Activated CD4-positive, alpha-beta T cell treated with anti-CD3 and anti-CD28 coated beads, Interleukin-2, amount 50 U/mL, for 48 hours (primary cell): Measurements from ENCODE around the gene SLC25A17.
"Not testable (repeated sequence)": the region's sequence is repeated elsewhere in the genome, so short reads cannot be mapped to it uniquely, and the experiment has no call there.

Experiments used
- DNase-seq, 2 experiments: peaks; one replicate each; pipeline ENCODE4 v3.0.0-alpha.2; 2020

The SLC25A17 gene

DNA sequence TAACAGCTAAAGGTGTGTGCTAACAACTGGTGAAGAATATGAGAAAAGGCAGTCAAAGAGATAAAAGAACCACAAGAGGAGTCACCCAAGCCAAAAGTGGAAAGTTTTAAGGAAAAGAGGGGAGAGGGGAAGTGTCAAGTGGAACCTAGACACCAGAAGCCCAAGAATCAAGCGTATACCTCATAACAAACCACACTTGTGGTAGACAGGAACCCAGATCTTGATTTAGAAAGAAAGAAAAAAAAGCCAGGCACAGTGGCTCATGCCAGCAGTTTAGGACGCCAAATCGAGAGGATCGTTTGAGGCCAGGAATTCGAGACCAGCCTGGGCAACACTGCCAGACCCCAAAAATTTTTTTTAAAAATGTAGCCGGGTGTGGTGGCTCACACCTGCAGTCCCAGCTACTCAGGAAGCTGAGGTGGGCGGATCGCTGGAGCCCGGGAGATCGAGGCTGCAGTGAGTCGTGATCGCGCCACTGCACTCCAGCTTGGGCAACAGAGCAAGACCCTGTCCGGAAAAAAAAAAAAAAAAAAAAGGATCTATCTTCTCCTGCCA, 877 bp downstream of the SLC25A17 start:
- DNase-seq = no peak

DNA sequence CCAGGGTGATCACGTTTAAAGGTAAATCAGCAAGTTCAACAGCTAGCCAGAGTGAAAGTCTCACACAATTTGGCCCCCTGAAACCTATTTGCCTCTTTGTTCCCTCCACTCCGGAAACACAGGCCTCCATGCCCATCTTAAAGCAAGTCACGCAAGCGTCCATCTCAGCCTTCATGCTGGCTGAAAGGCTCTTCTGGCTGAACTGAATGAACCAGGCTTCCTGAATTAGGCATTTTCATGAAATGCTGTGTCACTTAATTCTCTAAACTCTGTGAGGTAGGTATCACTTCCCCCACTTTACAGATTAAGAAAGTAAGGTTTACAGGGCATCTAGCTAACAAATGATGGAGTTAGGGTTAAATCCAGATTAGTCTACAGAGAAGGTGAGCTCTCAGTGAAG, 1.4 kb downstream of the SLC25A17 start:
- no peak for DNase-seq

DNA sequence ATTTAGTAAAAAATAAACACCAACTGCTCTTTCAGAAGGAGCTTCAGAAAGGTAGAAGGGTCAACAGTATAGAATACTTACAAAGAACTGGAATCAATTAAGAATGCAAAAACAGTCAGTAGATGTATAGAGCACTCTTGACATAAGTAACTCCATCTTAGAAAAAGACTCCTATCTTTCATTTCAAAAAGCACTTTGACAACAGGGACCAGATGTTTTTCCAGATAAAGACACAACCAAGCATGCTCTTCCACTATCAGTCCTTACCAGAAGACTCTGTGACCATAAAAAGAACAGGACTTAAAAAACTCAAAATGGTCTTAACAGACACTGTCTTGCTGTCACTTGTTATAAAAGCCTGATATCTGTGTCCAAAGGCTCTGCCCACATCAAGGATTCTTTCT, 5.2 kb downstream of the SLC25A17 start:
- no peak for DNase-seq

DNA sequence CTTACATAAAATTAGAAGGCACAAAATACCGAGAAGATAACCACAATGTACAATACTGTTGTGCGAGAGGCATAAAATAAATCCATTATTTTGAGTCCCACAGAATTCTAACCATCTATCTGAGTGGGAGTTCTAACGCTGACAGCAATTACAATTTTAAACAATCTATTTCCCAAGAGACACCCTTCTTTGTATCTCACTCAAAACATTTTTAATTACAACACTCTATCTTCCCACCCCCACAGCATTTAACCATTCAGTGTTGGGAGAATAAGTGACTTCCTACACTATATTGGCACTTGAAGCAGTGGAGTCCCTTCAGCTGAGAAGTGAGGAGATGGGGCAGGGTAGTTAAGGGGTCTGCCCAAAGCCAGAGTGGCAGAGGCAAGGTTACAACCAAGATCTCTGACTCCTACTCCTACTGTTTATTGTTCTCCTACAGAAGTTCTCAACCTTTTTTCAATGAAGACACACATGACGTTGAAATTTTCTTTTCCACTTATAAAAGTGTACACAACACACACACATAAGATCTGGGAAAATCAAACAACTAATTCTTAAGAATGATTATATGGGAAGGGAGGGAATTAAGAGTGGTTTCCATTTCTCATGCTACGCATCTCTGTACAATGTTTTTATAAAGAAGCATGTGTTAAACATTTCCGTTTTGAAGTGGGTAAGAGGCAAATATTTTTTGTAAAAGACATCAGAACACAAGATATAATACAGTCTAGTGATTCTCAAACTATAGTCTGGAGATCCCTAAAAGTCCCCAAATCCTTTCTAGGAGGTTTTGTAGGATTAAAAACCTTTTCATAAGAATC, 10.9 kb downstream of the SLC25A17 start:
- DNase-seq = no peak

DNA sequence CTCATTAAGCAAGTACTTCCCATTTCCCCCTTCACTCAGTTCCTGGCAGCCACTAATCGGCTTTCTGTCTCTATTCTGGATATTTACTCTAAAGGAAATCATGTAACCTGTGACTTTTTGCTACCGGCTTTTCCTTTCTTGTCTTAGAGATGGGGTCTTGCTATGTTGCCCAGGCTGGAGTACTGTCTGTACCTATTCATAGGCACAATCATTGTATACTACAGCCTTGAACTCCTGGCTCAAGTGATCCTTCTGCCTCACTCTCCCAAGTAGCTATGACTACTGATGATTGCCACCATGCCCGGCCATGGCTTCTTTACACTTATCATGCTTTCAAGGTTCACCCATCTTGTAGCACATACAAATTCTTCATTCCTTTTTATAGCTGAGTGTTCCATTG, 12.4 kb downstream of the SLC25A17 start:
- no peak for DNase-seq

DNA sequence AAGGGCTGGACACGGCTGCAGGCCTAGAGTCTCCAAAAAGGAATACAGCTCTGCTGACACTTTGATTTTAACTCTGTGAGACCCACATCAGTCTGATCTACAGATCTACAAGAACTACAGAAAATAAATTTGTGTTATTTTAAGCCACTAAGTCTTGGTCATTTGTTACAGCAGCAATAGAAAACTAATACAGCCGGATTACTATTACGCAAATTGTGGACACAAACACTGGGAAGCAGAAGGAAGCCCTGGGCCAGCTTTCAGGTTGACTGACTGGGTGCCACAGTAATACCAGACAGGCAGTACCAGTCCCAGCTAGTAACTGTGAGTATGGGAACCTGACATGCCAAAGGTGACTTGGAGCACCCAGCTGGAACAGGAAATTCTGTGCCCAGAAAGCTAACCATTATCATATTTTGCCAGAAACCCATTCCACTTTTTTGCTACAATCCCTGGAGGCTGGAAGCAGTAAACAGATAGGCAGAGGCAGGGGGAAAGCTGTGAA, 13.4 kb downstream of the SLC25A17 start:
- DNase-seq = no peak

DNA sequence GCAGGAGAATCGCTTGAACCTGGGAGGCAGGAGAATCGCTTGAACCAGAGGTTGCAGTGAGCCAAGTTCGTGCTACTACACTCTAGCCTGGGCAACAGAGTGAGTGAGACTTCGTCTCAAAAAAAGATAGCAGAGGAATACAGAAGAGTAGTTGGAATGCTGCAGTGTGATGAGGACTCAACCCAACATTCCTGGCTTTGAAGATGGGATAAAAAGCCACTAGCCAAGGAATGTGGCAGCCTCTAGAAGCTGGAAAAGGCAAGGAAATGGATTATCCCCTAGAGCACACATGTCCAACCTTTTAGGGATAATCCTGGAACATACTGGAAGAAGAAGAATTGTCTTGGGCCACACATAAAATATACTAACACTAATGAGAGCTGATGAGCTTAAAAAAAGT, 13.9 kb downstream of the SLC25A17 start:
- DNase-seq = no peak

DNA sequence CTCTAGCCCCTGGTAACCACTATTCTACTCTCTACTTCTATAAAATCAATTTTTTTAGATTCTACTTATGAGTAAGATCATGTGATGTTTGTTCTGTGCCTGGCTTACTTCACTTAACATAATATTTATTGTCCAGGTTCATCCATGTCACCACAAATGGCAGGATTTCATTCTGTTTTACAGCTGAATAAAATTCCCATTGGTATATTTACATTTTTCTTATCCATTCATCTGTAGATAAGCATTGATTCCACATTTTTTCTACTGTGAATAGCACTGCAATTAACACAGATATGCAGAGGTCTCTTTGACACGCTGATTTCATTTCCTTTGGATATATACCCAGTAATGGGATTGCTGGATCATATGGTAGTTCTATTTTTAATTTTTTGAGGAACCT, 15.8 kb downstream of the SLC25A17 start:
- DNase-seq = no peak

DNA sequence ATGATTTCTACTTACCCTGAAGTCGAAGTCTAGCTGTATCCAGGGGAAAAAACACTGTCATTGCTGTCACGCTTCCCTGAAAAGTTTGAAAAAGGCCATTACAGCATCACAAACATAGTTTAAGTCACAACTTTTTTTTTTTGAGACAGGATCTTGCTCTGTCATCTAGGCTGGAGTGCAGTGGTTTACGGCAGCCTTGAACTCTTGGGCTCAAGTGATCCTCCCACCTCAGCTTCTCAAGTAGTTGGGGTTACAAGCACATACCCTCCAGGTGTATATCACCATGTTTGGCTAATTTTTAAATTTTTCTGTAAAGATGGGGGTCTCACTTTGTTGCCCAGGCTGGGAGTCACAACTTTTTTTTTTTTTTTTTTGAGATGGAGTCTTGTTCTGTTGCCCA, 20.1 kb downstream of the SLC25A17 start:
- DNase-seq = no peak

DNA sequence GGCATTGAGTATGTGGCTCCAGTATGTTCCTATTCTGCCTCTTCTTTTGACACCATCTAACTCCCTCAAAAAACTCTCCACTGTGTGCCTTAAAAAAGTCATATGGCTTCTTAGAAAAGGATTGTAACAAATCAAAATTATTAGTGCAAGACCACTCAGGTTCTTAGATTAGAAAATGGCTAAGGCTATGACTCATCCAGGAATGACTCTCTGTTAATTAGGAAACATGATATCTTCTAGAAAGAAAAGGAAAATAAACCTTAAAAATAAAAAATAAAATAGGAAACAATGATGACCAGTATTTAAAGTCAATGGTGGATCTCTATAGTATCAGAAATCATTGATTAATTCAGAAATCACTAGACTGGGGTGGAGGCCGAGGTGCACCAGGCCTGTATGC, 21.7 kb downstream of the SLC25A17 start:
- DNase-seq = no peak

DNA sequence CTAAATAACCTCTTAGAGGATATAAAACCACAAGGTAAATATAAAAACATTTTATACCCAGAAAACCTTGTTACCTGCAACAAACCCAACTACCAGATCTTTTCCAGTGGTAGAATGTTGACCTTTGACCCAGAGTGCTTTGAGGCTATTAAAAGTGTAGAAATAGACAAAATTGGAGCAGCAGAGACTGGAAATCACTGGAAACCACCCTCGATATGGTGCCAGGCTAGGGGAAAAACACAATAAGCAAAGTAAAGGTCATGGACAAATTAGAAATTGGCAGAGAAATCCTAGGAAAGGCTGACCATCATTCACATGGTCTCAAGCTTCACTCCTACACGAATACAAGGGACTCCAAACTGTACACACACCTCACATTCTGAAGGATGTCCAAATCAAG, 26.7 kb downstream of the SLC25A17 start:
- DNase-seq = no peak

DNA sequence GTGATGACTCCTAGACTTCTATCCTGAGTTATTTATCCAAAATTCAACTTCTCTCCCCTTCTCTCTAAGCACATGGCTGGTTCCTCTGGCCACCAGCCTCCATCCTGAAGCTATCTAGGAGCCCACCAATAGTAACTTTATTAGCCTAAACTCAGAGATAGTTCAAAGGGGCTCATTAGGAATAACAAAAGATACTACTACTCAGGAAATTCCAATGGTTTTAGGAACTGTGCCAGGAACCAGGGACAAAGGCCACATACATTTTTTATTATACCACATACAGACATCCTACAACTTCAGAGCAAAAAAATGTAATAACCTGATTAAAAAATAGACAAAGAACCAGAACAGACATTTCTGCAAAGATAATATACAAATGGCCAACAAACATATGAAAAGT, 27.9 kb downstream of the SLC25A17 start:
- no peak for DNase-seq

DNA sequence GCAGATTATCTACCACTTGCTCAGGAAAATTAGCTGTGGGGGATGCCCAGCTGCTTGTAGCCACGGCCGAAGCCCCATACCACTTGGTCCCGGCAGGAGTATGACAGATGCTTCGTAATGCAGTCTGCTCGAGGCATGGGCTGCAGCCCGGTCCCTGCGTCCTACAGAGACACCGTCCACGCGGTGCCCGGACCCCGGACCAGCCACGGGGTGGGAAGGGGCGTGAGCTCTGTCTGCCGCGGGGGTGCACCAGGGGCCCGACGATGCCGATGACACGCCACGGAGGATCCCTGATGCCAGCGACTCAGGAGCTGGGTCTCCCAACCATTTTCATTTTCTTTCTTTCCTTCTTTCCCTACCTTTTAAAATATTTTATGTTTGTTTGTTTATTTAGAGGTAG, 30.0 kb downstream of the SLC25A17 start:
- DNase-seq = no peak

DNA sequence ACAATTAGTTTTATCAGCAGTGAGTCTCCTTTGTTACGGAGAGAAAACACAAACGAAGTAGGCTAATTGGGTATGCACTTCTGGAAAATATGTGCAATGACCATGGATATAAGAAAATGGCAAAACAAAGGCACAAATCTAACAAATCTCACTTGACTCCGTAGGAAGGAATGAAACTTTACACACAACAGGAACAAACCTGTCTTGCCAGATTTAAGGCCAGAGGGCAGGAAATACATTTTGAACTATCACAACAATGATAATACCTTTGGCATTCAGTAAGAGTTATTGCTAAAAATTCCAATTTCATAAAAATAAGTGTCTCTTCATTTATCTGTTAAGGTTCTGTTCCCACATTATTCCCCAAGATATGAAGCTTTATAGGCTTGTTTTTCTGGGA, 36.6 kb downstream of the SLC25A17 start:
- DNase-seq = no peak

DNA sequence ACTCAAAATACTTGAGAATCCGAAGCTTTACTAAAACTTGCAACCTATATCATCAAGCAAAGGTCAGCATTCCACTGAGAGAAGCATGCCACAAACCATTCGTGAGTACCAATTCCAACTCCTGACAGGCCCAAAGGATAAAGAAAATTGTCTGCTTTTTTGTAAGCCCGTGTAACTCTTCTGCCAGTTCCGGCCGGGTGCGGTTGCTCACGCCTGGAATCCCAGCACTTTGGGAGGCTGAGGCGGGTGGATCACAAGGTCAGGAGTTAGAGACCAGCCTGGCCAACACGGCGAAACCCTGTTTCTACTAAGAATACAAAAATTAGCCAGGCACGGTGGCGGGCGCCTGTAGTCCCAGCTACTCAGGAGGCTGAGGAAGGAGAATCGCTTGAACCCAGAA, 37.4 kb downstream of the SLC25A17 start:
- not testable (repeated sequence) for DNase-seq

DNA sequence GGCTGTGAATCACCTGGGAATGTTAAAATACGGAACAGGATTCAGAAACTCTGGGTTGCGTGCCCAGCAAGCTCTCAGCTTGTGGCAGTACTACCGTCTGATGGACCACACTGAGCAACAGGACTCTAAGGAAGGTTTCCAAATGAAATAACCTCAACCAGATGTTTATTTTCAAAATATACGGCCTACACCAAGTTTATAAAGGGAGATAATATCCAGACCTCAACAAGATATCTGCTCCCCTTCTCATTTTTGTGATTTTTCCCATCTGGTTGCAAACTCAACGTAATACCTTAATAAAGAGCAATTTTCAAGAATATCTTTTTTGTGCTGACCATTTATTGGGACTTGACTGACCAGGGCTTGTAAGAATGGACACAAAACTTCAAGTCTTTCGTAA, 49.4 kb downstream of the SLC25A17 start:
- DNase-seq = no peak

DNA sequence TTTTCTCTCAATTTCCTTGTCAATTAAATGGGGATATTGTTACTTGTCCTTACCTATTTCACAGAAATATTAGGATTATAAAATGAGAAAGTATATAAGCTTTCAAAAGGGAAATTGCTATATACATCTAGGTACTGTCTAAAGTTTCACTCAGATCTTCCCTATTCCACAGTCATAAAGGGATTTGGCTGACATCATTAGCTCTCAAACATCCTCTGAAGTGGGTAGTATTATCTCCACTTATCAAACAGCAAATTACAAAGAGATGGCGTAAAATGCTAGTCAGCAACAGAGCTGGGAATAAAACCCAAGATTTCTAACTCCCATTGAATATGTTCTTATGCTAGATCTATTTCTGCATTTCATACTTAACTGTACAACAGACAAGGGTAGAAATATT, 50.9 kb downstream of the SLC25A17 start:
- no peak for DNase-seq

DNA sequence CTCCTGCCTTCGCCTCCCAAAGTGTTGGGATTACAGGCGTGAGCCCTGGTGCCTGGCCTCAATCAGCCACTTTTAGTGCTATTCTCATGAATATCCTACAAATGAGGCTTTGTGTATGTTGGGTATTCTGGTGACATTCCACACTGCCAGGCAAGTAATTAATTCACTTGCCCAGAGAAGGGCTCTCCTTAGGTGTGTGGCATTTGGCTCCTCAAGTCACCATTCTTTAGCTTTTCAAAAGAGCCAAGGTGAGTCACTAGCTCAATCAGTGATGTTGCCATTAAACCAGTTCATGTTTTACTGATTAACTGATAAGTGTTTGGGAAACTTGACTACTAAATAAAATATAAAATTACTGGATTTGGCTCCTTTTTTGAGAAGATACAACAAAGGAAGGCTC, 52.2 kb downstream of the SLC25A17 start:
- DNase-seq = no peak

DNA sequence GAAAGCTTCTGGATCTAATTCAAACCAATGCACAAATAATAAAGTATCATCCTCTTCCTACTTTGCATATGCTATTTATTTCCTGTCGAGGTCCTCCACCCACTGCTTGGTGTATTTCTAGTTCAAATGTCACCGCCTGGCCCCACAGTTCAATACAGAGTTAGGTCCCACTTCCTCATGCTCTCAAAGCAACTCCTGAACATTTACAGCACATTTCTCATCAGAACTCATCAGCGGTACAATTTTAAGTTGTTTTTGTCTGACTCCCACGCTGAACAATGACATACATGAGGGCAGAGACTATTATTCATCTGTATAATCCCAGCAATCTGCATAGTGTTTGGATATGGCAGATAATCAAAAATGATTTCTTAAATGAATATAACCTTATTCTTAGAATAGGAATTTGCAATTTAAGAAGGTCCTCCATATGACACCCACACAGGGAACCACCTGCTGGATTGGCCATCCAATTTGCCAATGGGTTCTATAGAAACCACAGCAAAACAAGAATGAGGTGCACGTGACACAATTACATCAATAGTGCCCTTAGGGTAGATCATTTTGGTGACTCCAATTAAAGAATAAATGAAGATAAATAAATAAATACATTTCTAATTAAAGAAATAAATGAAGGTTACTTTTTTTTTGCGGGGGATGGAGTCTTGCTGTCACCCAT, 54.2 kb downstream of the SLC25A17 start:
- peak in 1 of 2 experiments; percentile 7 for DNase-seq

DNA sequence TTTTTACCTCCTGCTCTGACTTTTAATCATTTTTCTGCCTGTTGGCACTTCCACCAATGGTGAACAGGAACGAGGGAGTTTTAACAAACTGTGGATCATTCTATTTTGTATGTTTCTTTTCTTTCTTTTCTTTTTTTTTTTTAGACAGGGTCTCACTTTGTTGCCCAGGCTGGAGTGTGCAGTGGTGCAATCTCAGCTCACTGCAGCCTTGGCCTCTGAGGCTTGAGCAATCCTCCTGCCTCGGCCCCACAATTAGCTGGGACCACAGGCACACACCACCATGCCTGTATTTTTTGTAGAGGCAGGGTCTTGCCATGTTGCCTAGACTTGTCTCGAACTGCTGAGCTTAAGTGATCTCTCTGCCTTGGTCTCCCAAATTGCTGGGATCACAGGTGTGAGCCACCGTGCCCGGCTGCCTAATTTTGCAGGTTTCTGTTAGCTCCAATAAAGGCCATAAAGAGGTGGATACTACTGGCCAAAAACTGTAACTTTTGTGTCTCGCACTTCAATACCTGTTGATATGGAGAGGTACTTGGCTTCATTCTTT, 59.8 kb downstream of the SLC25A17 start:
- DNase-seq = no peak

DNA sequence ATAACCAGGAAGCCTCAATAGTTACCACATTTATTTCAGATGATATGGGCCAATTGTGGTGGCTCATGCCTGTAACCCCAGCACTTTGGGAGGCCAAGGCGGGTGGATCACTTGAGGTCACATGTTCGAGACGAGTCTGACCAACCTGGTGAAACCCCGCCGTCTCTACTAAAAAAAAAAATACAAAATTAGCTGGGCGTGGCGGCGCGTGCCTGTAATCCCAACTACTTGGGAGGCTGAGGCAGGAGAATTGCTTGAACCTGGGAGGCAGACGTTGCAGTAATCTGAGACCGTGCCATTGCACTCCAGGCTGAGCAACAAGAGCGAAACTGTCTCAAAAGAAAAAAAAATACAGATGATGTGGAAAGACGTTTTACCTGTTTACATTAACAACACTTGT, 60.3 kb downstream of the SLC25A17 start:
- not testable (repeated sequence) for DNase-seq

DNA sequence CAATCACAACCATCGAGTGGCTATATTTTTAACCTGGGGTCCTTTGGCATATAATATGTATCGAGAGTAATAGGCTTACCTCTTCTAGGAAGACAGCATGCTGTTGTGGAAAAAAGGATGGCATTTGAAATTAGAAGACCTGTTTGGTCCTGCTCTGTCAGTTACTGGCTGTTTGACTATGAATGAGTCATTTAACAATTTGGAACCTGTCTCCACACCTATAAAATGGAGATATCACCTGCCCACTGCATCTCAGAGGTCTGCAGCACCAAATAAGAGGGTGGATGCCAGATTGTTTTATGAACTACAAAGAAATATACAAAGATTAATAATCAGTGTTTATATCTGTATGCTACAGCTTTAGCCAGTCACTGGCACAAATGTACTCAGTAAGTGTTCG, 60.8 kb downstream of the SLC25A17 start:
- no peak for DNase-seq

DNA sequence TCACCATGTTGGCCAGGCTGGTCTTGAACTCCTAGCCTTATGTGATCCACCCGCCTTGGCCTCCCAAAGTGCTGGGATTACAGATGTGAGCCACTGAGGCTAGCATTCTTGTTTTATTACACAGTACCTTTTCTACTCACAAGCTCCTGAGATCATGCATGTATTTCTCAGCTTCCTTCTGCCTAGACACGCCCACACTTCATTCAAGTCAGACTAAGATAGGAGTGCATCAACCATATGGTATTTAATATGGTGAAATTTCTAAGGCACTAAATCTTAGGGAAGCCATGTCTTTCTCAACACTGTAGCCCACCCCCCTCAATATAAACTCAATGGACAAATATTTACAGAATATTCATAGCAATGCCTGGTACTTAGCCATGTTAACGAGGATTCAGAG, 62.1 kb downstream of the SLC25A17 start:
- DNase-seq = no peak

DNA sequence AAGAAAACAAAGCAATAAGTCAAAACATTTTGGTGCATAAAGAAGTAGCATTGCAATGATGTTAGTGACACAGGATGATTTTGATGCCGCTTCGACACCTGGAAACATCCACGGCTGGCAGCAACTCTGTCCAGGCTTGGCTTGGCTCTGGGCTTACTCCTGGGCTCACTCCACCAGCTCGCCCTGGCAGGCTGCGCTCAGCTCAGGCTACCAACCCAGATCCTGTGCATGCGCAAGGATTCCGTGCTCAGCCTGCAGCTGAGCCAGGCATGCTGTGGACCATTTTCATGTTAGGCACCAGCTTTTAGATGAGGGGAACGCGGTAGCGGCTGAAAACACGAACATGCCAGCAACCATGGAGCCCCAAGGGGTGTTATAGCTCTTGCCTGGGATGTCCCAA, 66.0 kb downstream of the SLC25A17 start:
- no peak for DNase-seq
